Measurements from ENCODE around the gene ZNF70. TPM values are rescaled to one million over a fixed set of nuclear protein-coding genes. Genes with fewer than 3 reads are reported as not detected.

ZNF70 gene
- total RNA-seq, 1 experiment from 2014 or later: 9.7 TPM

DNA sequence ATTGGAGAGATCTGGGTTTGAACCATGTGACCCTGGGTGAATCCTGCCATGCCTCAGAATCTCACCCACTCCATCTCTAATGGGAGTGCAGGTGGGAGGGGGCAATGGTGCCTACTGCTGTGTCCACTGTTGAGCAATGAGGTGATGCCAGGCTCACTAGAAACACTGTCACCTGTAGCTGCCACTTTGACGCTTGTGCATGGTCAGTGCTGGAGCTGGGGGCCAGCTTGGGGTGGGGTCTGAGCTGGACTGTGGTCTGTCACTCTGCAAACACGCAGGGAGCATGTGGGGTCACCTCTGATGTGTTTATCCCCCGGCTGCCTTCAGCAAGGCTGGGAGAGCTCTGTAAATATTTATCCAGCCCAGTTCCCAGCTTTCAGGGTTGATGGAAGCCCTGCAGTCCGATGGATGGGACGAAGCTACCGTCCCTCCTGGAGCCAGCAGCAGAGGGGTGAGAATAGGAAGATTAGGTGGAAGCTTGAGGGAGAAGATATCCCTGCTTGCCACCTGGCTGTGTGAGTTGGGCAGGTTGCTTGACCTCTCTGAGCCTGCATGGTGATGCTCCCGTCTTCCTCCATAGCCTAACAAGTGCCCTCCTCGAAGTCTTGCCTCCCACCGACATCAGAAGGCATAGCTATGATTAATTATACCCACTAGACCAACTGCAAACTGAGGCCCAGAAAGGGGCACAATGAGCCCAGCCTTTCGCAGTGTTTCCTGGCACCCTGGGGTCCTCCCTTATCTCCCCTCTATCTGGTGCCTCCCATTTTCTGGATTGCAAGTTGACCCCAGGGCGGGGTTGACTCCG is 23.4 kb upstream of the ZNF70 start:
- Histone ChIP-seq H3K36me3 (ENCODE audit: insufficient read depth, low read length, poor library complexity, severe bottlenecking) (no peaks in the 10 kb centered on the region), H3K27me3 (replicated peaks; ENCODE audit: insufficient read depth, low read depth, low read length, poor library complexity) (no peaks in the 10 kb centered on the region), H3K4me3 (ENCODE audit: low read depth, low read length, poor library complexity, severe bottlenecking) (no peak overlapping the region), H3K27ac (ENCODE audit: low read depth, low read length, poor library complexity, severe bottlenecking) (no peak overlapping the region), H3K9me3 (ENCODE audit: low read depth, low read length, poor library complexity, severe bottlenecking) (no peaks in the 10 kb centered on the region), H3K4me1 (ENCODE audit: insufficient read depth, low read length, poor library complexity, severe bottlenecking) (peaks cover 9% of the 10 kb centered on the region)
- DNase-seq (ENCODE audit: low spot score): no peak
- ChIA-PET POLR2A (ENCODE audit: low non-redundant PET) (no interaction called here), CTCF (no interaction called here)
- BruUV-seq (replicated peaks): no TSS peak
- TF ChIP-seq EZH2 (IDR thresholded peaks at IDR 0.05; ENCODE audit: borderline replicate concordance, low read depth, low read length, poor library complexity, severe bottlenecking) (no peak), CTCF (conservative IDR thresholded peaks at IDR 0.05; ENCODE audit: low read depth, low read length) (no peak)
- intact Hi-C loops (cut with micrococcal nuclease; ENCODE audit: unreplicated experiment): no loop called here

GRCh38 chr22:23773483-23774113 is 22.7 kb upstream of the ZNF70 start:
- no peak for DNase-seq (ENCODE audit: low spot score)
- TF ChIP-seq CTCF (conservative IDR thresholded peaks at IDR 0.05; ENCODE audit: low read depth, low read length) (no peak), EZH2 (IDR thresholded peaks at IDR 0.05; ENCODE audit: borderline replicate concordance, low read depth, low read length, poor library complexity, severe bottlenecking) (no peak)
- ChIA-PET CTCF (no interaction called here), POLR2A (ENCODE audit: low non-redundant PET) (no interaction called here)
- H3K9me3 ChIP-seq (ENCODE audit: low read depth, low read length, poor library complexity, severe bottlenecking): no peaks in the 10 kb centered on the region
- intact Hi-C loops (cut with micrococcal nuclease; ENCODE audit: unreplicated experiment): no loop called here
- peak overlapping the region; percentile 48 for H3K4me3 ChIP-seq (ENCODE audit: low read depth, low read length, poor library complexity, severe bottlenecking)
- no TSS peak for BruUV-seq (replicated peaks)
- H3K27me3 ChIP-seq (replicated peaks; ENCODE audit: insufficient read depth, low read depth, low read length, poor library complexity): no peaks in the 10 kb centered on the region
- H3K4me1 ChIP-seq (ENCODE audit: insufficient read depth, low read length, poor library complexity, severe bottlenecking): peaks cover 10% of the 10 kb centered on the region
- H3K27ac ChIP-seq (ENCODE audit: low read depth, low read length, poor library complexity, severe bottlenecking): no peak overlapping the region
- H3K36me3 ChIP-seq (ENCODE audit: insufficient read depth, low read length, poor library complexity, severe bottlenecking): no peaks in the 10 kb centered on the region

- Histone ChIP-seq H3K27ac (ENCODE audit: low read depth, low read length, poor library complexity, severe bottlenecking) (peak within 1 kb of the TSS; percentile 50), H3K36me3 (ENCODE audit: insufficient read depth, low read length, poor library complexity, severe bottlenecking) (no peaks in the 10 kb centered on the region), H3K4me1 (ENCODE audit: insufficient read depth, low read length, poor library complexity, severe bottlenecking) (peaks cover 10% of the 10 kb centered on the region), H3K4me3 (ENCODE audit: low read depth, low read length, poor library complexity, severe bottlenecking) (peak within 1 kb of the TSS; percentile 48), H3K9me3 (ENCODE audit: low read depth, low read length, poor library complexity, severe bottlenecking) (no peaks in the 10 kb centered on the region), H3K27me3 (replicated peaks; ENCODE audit: insufficient read depth, low read depth, low read length, poor library complexity) (no peaks in the 10 kb centered on the region)
- no TSS peak for BruUV-seq (replicated peaks)
- no peak for TF ChIP-seq CTCF (conservative IDR thresholded peaks at IDR 0.05; ENCODE audit: low read depth, low read length)
- no peak for TF ChIP-seq EZH2 (IDR thresholded peaks at IDR 0.05; ENCODE audit: borderline replicate concordance, low read depth, low read length, poor library complexity, severe bottlenecking)
- peak; percentile 62 for DNase-seq (ENCODE audit: low spot score)
- intact Hi-C loops (cut with micrococcal nuclease; ENCODE audit: unreplicated experiment): no loop called here
- CTCF ChIA-PET: interaction anchor here (0.6 to 0.9 kb wide), 2 partner anchors 13 to 342 kb away, joined by 4 to 9 read pairs; no protein-coding TSS in a partner anchor
- POLR2A ChIA-PET (ENCODE audit: low non-redundant PET): no interaction called here
Measured at GRCh38 chr22:23772649-23773473, 21.9 kb upstream of the ZNF70 start, which contains the start of gene MMP11. TSS of gene MMP11 (plus strand) at chr22:23772849. CDS start at chr22:23772871, 22 bp downstream.

Data from A673 (cell line).